AG20443 (cell line): ENCODE data around the gene SS18.
"Not testable (repeated sequence)": the region's sequence is repeated elsewhere in the genome, so short reads cannot be mapped to it uniquely, and the experiment has no call there.

Experiments used
- DNase-seq: peaks from one replicate; pipeline ENCODE4 v3.0.0; 2012; ENCODE audit warnings: low spot score, mixed read lengths

The SS18 gene

GRCh38 chr18:26090130-26091046 lies at the start of gene SS18:
Gene SS18 (minus strand): TSS chr18:26090613. CDS start chr18:26090569, 44 bp downstream.
- peak; percentile 97 for DNase-seq

- no peak for DNase-seq
Measured at GRCh38 chr18:26135548-26135947, 45.1 kb upstream of the SS18 start.

- DNase-seq: no peak
Measured at GRCh38 chr18:26134107-26134506, 43.7 kb upstream of the SS18 start.

GRCh38 chr18:26133652-26134051 lies 43.2 kb upstream of the SS18 start, which contains the start of gene PSMA8:
Gene PSMA8 (plus strand): TSS chr18:26133869. CDS start chr18:26133966, 97 bp downstream.
- peak; percentile 8 for DNase-seq

GRCh38 chr18:26128192-26128591 lies 37.8 kb upstream of the SS18 start:
- not testable (repeated sequence) for DNase-seq

GRCh38 chr18:26127786-26128185 lies 37.4 kb upstream of the SS18 start:
- no peak for DNase-seq

GRCh38 chr18:26121994-26122393 lies 31.6 kb upstream of the SS18 start:
- not testable (repeated sequence) for DNase-seq

GRCh38 chr18:26121476-26121875 lies 31.1 kb upstream of the SS18 start:
- no peak for DNase-seq

GRCh38 chr18:26119246-26119645 lies 28.8 kb upstream of the SS18 start:
- no peak for DNase-seq

- no peak for DNase-seq
Measured at GRCh38 chr18:26104035-26104434, 13.6 kb upstream of the SS18 start.

GRCh38 chr18:26103579-26103978 lies 13.2 kb upstream of the SS18 start:
- DNase-seq: no peak

GRCh38 chr18:26097563-26097962 lies 7.2 kb upstream of the SS18 start:
- DNase-seq: no peak

GRCh38 chr18:26096852-26097251 lies 6.4 kb upstream of the SS18 start:
- no peak for DNase-seq

- DNase-seq: no peak
Measured at GRCh38 chr18:26091047-26091630, 726 bp upstream of the SS18 start.

- peak; percentile 6 for DNase-seq
Measured at GRCh38 chr18:26089293-26090129, 902 bp downstream of the SS18 start.

GRCh38 chr18:26088487-26088886 lies 1.9 kb downstream of the SS18 start:
- peak; percentile 9 for DNase-seq

- no peak for DNase-seq
Measured at GRCh38 chr18:26086959-26087358, 3.5 kb downstream of the SS18 start.

GRCh38 chr18:26085056-26085455 lies 5.4 kb downstream of the SS18 start:
- no peak for DNase-seq

- DNase-seq: no peak
Measured at GRCh38 chr18:26083099-26083498, 7.3 kb downstream of the SS18 start.

- no peak for DNase-seq
Measured at GRCh38 chr18:26082475-26082874, 7.9 kb downstream of the SS18 start.

- no peak for DNase-seq
Measured at GRCh38 chr18:26074246-26074645, 16.2 kb downstream of the SS18 start.

GRCh38 chr18:26073758-26074157 lies 16.7 kb downstream of the SS18 start:
- no peak for DNase-seq
